HG03060 (cell line): ENCODE results near the gene E2F1.
"Not testable (repeated sequence)": the region's sequence is repeated elsewhere in the genome, so short reads cannot be mapped to it uniquely, and the experiment has no call there.

Source experiments
- ATAC-seq: cut with Tn5 transposase; IDR thresholded peaks from one replicate; pipeline ENCODE4 v1.9.1; 2021; ENCODE audit warnings: low read depth, moderate number of reproducible peaks; ENCODE audit not compliant: unreplicated experiment

Gene E2F1

DNA sequence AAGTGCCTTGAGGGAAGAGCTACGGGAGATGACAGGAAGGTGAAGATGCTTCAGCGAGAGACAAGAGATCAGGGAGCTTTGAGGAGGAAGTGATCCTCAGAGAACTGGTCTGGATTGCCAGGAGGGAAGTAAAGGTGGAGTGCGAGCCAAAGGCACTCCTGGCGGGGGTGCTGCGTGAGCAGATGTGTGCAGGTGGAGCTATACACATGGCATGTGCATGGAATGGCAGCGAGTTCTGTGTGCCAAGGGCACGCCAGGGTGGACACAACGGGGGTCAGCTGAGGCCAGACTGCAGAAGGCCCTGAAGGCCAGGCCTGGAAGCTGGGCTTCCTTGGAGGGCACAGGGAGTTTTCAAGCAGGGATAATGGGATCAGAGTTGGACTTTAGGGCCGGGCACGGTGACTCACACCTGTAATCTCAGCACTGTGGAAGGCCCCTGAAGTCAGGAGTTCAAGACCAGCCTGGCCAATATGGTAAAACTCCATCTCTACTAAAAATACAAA is 27.7 kb upstream of the E2F1 start:
- no peak for ATAC-seq

DNA sequence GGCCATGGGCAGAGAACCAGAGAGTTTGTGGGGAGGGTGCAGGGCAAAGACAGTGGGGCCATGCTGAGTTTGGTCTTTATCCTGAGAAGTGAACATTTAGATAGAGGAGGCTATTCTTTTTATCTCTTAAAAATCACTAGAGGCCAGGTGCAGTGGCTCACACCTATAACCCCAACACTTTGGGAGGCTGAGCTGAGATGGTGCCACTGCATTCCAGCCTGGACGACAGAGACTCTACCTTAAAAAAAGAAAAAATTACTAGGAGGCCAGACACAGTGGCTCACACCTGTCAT is 25.2 kb upstream of the E2F1 start:
- no peak for ATAC-seq

- ATAC-seq: no peak
Measured at GRCh38 chr20:33710681-33711445, 24.7 kb upstream of the E2F1 start.

DNA sequence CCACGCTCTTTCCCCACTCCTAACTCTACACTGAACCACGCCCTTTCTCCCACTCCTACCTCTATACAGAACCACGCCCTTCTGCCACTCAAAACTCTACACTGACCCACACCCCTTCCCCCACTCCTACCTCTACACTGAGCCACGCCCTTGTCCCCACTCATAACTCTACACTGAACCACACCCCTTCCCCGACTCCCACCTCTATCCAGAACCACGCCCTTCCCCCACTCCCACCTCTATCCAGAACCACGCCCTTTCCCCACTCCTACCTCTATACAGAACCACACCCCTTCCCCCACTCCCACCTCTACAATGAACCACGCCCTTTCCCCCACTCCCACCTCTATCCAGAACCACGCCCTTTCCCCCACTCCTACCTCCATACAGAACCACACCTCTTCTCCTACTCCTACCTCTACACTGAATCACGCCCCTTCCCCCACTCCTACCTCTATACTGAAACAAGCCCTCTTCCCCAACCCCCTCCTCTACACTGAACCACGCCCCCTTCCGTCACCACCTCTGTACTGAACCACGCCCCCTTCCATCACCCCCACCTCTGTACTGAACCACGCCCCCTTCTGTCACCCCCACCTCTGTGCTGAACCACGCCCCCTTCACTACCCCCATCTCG is 23.8 kb upstream of the E2F1 start:
- ATAC-seq: no peak

- no peak for ATAC-seq
Measured at GRCh38 chr20:33709398-33709797, 23.2 kb upstream of the E2F1 start.

- ATAC-seq: no peak
Measured at GRCh38 chr20:33707668-33708067, 21.5 kb upstream of the E2F1 start.

GRCh38 chr20:33704197-33704924 is 18.2 kb upstream of the E2F1 start:
- ATAC-seq: no peak

- no peak for ATAC-seq
Measured at GRCh38 chr20:33703498-33704137, 17.4 kb upstream of the E2F1 start.

DNA sequence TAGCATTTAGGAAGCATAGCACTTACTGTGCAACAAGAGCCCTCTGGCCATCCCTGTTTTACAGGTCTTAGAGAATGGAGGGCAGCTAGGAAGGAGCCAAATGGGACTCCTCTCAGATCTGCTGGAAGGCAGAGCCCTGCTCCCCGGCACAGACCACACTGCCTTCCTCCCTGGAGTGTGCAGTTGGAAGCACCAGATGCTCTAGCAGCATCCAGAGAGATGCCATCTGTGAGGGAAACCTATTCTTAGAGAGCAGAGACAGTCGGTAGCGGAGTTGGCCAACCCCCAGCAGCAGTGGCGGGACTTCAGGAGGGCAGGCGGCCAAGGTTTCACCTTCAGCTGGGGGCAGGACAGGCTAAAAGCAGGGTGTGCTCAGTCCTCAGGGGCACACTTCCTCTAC is 16.7 kb upstream of the E2F1 start:
- no peak for ATAC-seq

- no peak for ATAC-seq
Measured at GRCh38 chr20:33701629-33702450, 15.7 kb upstream of the E2F1 start.

DNA sequence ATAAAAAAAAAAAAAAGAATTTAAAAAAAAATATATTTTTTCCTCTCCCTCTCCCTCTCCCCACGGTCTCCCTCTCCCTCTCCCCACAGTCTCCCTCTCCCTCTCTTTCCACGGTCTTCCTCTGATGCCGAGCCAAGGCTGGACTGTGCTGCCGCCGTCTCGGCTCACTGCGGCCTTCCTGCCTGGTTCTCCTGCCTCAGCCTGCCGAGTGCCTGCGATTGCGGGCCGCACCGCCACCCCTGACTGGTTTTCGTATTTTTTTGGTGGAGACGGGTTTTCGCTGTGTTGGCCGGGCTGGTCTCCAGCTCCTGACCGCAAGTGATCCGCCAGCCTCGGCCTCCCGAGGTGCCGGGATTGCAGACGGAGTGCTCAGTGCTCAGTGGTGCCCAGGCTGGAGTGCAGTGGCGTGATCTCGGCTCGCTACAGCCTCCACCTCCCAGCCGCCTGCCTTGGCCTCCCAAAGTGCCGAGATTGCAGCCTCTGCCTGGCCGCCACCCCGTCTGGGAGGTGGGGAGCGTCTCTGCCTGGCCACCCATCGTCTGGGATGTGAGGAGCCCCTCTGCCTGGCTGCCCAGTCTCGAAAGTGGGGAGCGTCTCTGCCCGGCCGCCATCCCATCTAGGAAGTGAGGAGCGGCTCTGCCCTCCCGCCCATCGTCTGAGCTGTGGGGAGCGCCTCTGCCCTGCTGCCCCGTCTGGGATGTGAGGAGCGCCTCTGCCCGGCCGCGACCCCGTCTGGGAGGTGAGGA is 14.7 kb upstream of the E2F1 start:
- not testable (repeated sequence) for ATAC-seq

- ATAC-seq: not testable (repeated sequence)
Measured at GRCh38 chr20:33698966-33699365, 12.8 kb upstream of the E2F1 start.

DNA sequence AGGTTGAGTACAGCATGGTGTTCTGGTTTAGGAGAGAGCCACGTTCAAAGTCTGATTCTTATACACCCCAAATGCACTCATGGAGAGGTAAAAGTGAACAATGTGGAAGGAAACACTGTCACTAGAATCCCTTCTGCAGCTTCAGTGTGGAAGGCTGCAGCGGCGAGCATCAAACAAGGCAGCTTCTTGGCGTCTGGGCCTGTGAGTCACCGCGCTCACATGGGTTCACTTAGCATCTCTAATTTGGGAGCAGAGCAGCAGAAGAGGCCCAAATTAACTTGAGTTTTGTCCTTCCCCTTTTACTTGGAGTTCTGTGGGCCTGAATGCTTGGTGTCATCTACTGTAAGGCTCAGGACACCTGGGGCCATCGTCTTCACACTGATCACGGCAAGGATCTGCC is 10.9 kb upstream of the E2F1 start:
- ATAC-seq: no peak

DNA sequence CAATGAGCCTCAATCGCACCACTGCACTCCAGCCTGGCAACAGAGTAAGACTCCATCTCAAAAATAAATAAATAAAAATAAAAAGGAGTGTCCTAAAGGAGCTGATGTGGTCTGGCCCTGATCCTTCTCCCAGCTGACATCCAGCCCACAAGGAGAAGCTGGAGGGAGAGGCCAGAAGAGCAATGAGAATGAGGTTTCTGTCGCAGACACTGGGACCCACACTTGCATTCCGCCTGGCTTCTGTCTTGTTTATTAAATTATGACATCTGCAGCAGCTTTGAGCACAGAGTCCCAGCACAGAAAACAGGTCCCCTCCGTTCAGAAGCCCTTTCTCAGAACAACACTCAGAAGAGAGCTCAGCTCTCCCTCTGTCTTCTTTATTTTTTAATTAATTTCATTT is 10.3 kb upstream of the E2F1 start:
- no peak for ATAC-seq

DNA sequence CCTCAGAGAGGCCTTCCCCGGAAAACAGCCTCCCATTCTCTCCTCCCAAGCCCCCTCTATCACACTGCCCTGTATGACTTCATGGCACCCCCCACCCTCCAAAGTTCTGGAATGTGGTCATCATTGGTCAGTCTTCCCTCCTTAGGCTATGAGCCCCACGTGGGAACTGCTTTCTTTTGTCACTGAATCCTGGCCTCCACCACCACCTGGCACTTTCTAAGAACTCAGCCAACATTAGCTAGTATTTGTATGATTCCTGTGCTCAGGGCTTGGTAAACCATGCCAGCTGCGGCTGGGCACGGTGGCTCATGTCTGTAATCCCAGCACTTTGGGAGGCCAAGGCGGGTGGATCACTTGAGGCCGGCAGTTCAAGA is 8.4 kb upstream of the E2F1 start:
- ATAC-seq: no peak

DNA sequence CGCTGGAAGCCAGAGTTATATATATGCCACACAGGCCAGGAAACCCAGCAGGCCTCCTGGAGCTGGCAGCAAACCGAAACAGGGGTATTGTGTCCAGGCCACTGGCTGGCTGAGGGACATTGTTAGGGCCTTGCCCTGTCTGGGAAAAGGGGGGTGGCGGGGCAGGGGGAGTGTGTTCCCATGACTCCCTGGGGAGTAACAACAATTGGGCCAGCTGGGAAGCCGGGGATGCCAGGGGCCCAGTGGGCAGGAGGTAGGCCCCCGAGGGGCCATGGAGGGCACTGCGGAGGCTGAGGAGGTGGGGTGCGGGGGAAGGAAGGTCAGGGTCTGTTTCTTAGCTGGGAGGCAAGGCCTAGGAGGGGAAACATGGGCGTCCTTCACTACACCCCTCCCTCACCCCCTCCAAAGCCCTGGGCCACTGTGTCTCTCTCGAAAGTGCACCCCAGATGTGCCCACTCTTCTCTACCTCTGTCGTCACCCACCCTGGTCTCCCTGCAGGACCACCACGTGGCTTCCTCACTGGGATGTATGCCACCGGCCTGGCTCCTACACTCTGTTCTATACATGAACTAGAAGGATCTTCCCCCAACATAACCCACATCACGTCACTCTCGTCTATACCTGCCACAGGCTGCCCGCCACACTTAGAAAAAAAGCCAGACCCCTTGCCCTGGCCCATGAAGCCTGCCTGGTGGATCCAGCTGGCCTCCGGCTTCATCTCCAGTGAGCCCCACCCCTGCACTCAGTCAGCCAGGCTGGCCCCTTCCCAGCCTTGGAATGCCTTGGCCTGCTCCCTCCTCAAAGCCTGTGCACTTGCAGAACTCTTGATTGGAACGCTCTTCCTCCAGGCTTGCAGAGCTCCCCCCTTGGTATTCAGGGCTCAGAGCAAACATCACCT is 7.8 kb upstream of the E2F1 start:
- ATAC-seq: no peak

DNA sequence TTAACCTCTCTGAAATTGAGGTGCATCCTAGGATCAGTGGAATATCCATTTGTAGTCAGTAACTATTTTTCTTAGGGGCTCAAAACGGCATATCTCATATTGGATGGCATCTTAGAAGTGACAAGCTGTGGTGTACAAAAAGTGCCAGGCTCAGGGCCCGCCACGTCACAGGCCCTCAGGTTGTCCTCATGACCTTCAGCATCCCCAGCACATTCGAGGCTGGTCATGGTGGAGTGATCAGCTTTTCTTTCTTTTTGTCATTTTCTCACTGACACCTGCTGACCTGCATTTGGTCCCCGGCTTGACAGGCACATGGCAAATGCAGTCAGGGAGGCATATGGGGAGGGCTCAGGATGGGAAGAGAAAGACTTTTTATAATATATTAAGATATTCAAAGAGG is 7.1 kb upstream of the E2F1 start:
- ATAC-seq: no peak

- no peak for ATAC-seq
Measured at GRCh38 chr20:33689973-33690372, 3.8 kb upstream of the E2F1 start.

DNA sequence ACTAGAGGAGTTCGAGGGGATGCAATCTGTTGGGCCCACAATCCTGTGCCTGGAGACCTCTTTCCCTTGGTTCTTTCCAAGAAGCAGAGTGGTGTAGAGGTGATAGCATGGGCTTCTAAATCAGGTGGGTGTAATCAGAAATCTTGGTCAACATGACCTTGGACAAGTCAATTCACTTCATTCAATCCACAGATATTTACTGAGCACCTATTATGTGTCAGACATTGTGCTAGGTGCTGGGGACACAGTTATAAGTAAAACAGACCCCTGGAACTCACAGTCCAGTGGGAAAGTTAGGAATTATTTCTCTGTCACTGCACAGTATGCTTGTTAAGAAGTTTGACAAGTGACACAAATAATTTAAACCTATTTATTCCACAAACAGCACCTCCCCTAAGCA is 3.3 kb upstream of the E2F1 start:
- no peak for ATAC-seq
